K562 (cell line): ENCODE data around the gene PTPN12. TPM values are rescaled to one million over a fixed set of nuclear protein-coding genes. Genes with fewer than 3 reads are reported as not detected.

Experiments used
- ELF4 ChIP-seq: fragments of 450-650 bp; formaldehyde crosslinking; IDR thresholded peaks from 2 replicates; pipeline ENCODE4 v1.4.0; 2022; ENCODE audit warnings: missing genetic modification characterization
- GABPB1 ChIP-seq: sonication (generic); formaldehyde crosslinking; IDR thresholded peaks from 2 replicates; pipeline ENCODE4 v1.8.0; 2022; ENCODE audit warnings: mild to moderate bottlenecking, missing genetic modification reagents
- HMBOX1 ChIP-seq: sonication (generic); IDR thresholded peaks from 2 replicates; pipeline ENCODE4 v1.6.1; 2016
- HNRNPL ChIP-seq: fragments of 200-400 bp; formaldehyde crosslinking; IDR thresholded peaks from 2 replicates; pipeline ENCODE4 v1.6.1; 2017; ENCODE audit warnings: low read depth, mild to moderate bottlenecking, low read length
- KDM5B ChIP-seq: fragments of 200-600 bp; sonication (generic); IDR thresholded peaks from 2 replicates; pipeline ENCODE4 v1.6.1; 2012; ENCODE audit warnings: low read depth, mild to moderate bottlenecking, moderate library complexity, low read length, control low read depth, inconsistent platforms; ENCODE audit not compliant: insufficient replicate concordance
- NFE2 ChIP-seq: IDR thresholded peaks from 2 replicates; pipeline ENCODE4 v1.6.1; 2014; ENCODE audit warnings: antibody characterized with exemption, low read depth
- RBBP5 ChIP-seq: fragments of 200-600 bp; sonication (generic); IDR thresholded peaks from 2 replicates; pipeline ENCODE4 v1.6.1; 2012; ENCODE audit warnings: borderline replicate concordance, mild to moderate bottlenecking, low read length, control low read depth, inconsistent platforms; ENCODE audit not compliant: insufficient read depth, poor library complexity, severe bottlenecking
- REST ChIP-seq, 2 experiments: fragments of 450-650 bp; formaldehyde crosslinking in 1 of 2; IDR thresholded peaks; 2 replicates each; pipeline versions ENCODE4 v1.4.0 to v1.6.1; 2014 to 2020; ENCODE audit warnings: mild to moderate bottlenecking in 2 of 2, borderline replicate concordance in 1 of 2, low read depth in 1 of 2
- SAFB ChIP-seq: fragments of 200-400 bp; formaldehyde crosslinking; IDR thresholded peaks from 2 replicates; pipeline ENCODE4 v1.6.1; 2017; ENCODE audit warnings: low read depth, low read length, borderline replicate concordance
- SRSF1 ChIP-seq: fragments of 200-400 bp; formaldehyde crosslinking; IDR thresholded peaks from 2 replicates; pipeline ENCODE4 v1.6.1; 2017; ENCODE audit warnings: mild to moderate bottlenecking, low read depth, low read length, moderate library complexity
- TBP ChIP-seq: optimal IDR thresholded peaks from 2 replicates; pipeline ENCODE3; 2011; ENCODE audit warnings: low read depth, low read length, improper control_type of control experiment
- THAP7 ChIP-seq: fragments of 250-450 bp; sonication (Bioruptor Pico); IDR thresholded peaks from 2 replicates; pipeline ENCODE4 v1.5.0; 2021
- U2AF1 ChIP-seq: fragments of 200-400 bp; formaldehyde crosslinking; optimal IDR thresholded peaks from 2 replicates; pipeline ENCODE3; 2017; ENCODE audit warnings: mild to moderate bottlenecking, low read depth, low read length, moderate library complexity
- ZNF398 ChIP-seq: fragments of 250-450 bp; sonication (Bioruptor Pico); IDR thresholded peaks from 2 replicates; pipeline ENCODE4 v1.8.0; 2021; ENCODE audit warnings: moderate library complexity, mild to moderate bottlenecking, inconsistent platforms
- ZSCAN32 ChIP-seq: fragments of 450-650 bp; formaldehyde crosslinking; IDR thresholded peaks from 2 replicates; pipeline ENCODE4 v1.4.0; 2020; ENCODE audit warnings: mild to moderate bottlenecking, moderate library complexity
- ZZZ3 ChIP-seq: fragments of 450-650 bp; IDR thresholded peaks from 2 replicates; pipeline ENCODE4 v1.6.1; 2016; ENCODE audit warnings: antibody characterized with exemption, mild to moderate bottlenecking, moderate library complexity
- polyA plus RNA-seq, 8 experiments: library from polyadenylated mRNA; depleted of rRNA in 4 of 8; stranded (reverse) in 5 of 8; unstranded in 3 of 8; fragments of >200 nt; fragmentation: Nextera tagmentation in 2 of 8; fragmentation: Illumina TruSeq in 1 of 8; extraction: Ambion mirVana in 2 of 8; extraction: Trizol in 1 of 8; gene quantifications; 2 replicates each; pipeline versions ENCODE4 v1.2.1 to v1.2.3, GENCODE V29; 2011 to 2014; ENCODE audit warnings: inconsistent platforms in 1 of 8, missing spikeins in 1 of 8
- total RNA-seq, 7 experiments: library from RNA; depleted of rRNA in 6 of 7; stranded (reverse); fragments of >200 nt in 6 of 7; fragmentation: Illumina TruSeq in 2 of 7; extraction: Trizol in 2 of 7; gene quantifications; 2 replicates each; pipeline versions ENCODE4 v1.2.1 to v1.2.3, GENCODE V29; 2011 to 2021; ENCODE audit warnings: low replicate concordance in 1 of 7

The PTPN12 gene
- total and polyA plus RNA-seq, 9 of the 15 experiments (the other 6 are each of a cell fraction or from before 2014, with no cell fraction given): 15.3 to 79.8 (median 26.6) TPM

GRCh38 chr7:77537778-77538280, 734 bp downstream of the PTPN12 start (continued):
- TF ChIP-seq REST (IDR thresholded peaks at IDR 0.05; ENCODE audit: borderline replicate concordance) (no peak), REST (CRISPR knock-in tag; IDR thresholded peaks at IDR 0.05; ENCODE audit: low read depth) (no peak), ZSCAN32 (CRISPR knock-in tag) (no peak), HNRNPL (no peak), TBP (peak; percentile 9), SAFB (peak; percentile 90), ZZZ3 (no peak), SRSF1 (no peak), RBBP5 (peak; percentile 71), NFE2 (no peak), GABPB1 (CRISPR knock-in tag) (0 out of 2 replicates have a peak, but pooled peaks have one; percentile 13), ELF4 (CRISPR knock-in tag) (no peak), ZNF398 (CRISPR knock-in tag) (no peak), HMBOX1 (no peak), THAP7 (CRISPR knock-in tag) (0 out of 2 replicates have a peak, but pooled peaks have one; percentile 28), U2AF1 (peak; percentile 74), KDM5B (peak; percentile 40)
- TF ChIP-seq, all 486 proteins: peak for 36
